ENCODE results near the gene LIFR.

Gene LIFR

DNA sequence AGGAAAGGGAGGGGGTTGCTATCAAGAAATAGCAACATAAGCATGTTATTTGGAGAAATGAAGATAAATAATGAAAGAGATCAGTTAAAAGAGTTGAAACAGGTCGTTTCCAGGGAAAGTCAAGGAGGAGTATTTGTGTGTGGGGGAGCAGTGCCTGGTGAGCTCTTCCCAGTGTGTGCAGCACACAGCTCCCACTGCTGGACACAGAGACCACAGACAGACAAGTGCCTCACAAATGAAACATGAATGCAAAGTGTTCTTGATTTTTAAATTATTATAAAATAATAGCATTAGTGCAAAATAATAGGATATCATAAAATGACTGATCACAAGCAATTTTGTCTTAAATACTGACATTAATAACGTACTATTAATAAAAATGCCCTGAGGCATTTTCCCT is 40.8 kb downstream of the LIFR start:
- no peak overlapping the region for H3K4me3 ChIP-seq (replicated peaks in 1 of 2; ENCODE audit: low read depth in 2 of 2, low read length in 2 of 2)
- TF ChIP-seq, protein P1, sequence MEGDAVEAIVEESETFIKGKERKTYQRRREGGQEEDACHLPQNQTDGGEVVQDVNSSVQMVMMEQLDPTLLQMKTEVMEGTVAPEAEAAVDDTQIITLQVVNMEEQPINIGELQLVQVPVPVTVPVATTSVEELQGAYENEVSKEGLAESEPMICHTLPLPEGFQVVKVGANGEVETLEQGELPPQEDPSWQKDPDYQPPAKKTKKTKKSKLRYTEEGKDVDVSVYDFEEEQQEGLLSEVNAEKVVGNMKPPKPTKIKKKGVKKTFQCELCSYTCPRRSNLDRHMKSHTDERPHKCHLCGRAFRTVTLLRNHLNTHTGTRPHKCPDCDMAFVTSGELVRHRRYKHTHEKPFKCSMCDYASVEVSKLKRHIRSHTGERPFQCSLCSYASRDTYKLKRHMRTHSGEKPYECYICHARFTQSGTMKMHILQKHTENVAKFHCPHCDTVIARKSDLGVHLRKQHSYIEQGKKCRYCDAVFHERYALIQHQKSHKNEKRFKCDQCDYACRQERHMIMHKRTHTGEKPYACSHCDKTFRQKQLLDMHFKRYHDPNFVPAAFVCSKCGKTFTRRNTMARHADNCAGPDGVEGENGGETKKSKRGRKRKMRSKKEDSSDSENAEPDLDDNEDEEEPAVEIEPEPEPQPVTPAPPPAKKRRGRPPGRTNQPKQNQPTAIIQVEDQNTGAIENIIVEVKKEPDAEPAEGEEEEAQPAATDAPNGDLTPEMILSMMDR (IDR thresholded peaks at IDR 0.05; ENCODE audit: low read depth, low read length) = peak; percentile 46
- peak; percentile 45 to 61 for DNase-seq (ENCODE audit: low read depth in 2 of 2)

DNA sequence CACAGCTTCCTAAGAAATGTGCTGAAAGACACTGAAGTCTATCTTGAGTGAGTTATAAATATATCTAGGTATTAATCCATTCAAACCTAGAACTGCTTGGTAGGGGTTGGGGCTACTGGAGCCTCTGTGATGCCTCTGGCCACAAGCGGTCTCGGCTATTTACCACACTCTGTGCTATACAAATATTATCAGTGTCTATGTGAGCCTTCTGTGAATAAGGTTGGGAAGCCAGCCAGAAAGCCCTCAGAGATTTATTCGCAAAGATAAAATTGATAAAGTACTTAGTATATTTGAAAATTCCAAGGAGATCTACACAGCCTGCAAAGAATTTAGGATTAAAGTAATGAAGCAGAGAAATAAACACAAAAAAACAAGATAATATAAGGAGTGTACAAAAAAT is 41.4 kb downstream of the LIFR start:
- no peak for DNase-seq (ENCODE audit: low read depth in 2 of 2)
- H3K4me3 ChIP-seq (replicated peaks in 1 of 2; ENCODE audit: low read depth in 2 of 2, low read length in 2 of 2) = no peak overlapping the region
- TF ChIP-seq, protein P1 (IDR thresholded peaks at IDR 0.05; ENCODE audit: low read depth, low read length) = no peak

DNA sequence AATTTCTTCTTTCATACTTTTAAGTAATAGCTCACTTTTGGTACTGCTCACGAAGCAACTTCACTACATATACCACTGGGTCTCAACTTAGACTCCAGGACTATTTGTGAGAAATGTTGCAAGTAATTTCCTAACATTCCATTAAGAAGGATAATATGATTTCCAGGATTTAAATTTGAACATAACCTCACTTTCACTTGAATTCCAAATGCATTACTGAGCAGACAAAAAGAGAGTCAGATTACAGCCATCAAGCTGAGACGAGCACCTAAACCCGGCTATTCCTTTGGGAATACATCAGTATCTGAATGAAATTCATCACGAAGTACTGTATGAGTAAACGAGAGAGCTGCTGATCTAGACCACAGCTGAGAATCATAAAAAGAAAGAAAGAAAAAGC is 47.3 kb downstream of the LIFR start:
- TF ChIP-seq, protein P1 (IDR thresholded peaks at IDR 0.05; ENCODE audit: low read depth, low read length) = no peak
- no peak overlapping the region for H3K4me3 ChIP-seq (replicated peaks in 1 of 2; ENCODE audit: low read depth in 2 of 2, low read length in 2 of 2)
- DNase-seq (ENCODE audit: low read depth in 2 of 2) = peak; percentile 73 to 84

DNA sequence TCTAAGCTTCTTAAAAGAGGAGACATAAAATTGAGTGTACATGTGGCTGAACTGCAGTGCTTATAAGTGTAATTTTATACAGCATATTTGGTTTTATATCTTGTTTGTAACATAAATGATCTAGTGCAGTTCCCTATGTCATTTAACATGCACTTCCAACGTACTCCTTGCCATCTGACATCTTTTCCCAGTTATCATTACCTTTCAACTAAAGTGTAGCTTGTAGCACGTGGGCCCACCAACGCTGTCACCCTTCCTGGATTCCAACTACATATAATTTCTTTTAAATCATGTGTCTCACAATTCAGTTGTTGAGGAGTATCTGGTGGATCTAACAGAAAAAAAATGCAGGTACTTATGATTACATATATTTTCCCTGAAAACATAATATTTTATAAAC is 50.1 kb downstream of the LIFR start:
- H3K4me3 ChIP-seq (replicated peaks in 1 of 2; ENCODE audit: low read depth in 2 of 2, low read length in 2 of 2) = no peak overlapping the region
- no peak for DNase-seq (ENCODE audit: low read depth in 2 of 2)
- TF ChIP-seq, protein P1 (IDR thresholded peaks at IDR 0.05; ENCODE audit: low read depth, low read length) = no peak

DNA sequence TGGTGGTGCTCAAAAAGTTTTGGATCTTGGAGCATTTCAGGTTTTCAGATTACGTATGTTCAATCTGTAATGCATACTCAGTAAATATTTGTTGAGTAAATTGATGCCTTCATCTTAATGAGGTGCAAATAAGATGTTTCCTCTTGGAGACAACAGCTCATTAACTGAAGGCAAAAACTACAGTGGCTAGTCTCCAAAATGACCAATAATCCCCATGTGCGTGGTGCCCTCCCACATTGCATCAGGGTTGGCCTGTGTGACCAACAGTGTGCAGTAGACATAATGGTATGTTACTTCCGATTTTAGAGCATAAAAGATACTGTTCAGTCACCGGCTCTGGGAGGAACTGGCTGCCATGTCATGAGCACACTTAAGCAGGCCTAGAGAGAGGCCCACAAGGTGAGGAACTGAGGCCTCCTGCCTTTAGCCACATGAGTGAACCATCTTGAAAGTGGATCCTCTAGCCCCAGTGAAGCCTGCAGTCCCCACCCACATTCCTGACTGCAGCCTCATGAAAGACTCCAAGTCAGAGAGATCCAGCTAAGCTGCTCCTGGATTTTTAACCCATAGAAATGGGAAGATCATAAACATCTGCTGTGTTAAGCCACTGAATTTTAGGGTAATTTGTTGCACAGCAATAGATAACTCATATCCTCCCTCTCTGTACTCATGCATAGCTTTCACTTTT is 55.7 kb downstream of the LIFR start:
- H3K4me3 ChIP-seq (replicated peaks in 1 of 2; ENCODE audit: low read depth in 2 of 2, low read length in 2 of 2) = no peak overlapping the region
- peak; percentile 32 to 48 for DNase-seq (ENCODE audit: low read depth in 2 of 2)

DNA sequence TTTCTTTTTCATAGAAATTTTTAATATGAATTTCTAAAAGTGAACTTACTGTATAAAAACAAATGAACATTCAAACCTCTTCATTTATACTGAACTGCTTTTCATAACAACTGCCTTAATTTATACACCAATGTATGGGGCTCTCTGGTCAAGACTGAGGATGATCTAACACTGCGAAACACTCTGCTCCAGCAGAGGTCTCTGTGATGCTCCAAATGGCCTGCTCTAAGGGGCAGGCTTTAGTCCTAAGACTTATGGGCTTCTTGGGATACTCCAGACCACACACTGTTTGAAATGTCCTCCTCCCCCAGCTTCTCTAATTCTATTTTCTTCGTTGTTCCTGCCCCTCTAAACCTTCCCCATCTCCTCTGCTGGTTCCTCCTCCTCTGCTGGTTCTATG is 58.5 kb downstream of the LIFR start:
- peak; percentile 43 to 51 for DNase-seq (ENCODE audit: low read depth in 2 of 2)
- no peak overlapping the region for H3K4me3 ChIP-seq (replicated peaks in 1 of 2; ENCODE audit: low read depth in 2 of 2, low read length in 2 of 2)
- TF ChIP-seq, protein P1 (IDR thresholded peaks at IDR 0.05; ENCODE audit: low read depth, low read length) = peak; percentile 23

More for the DNA sequence above, 55.7 kb downstream of the LIFR start:
- TF ChIP-seq, protein P1 (IDR thresholded peaks at IDR 0.05; ENCODE audit: low read depth, low read length) = no peak

DNA sequence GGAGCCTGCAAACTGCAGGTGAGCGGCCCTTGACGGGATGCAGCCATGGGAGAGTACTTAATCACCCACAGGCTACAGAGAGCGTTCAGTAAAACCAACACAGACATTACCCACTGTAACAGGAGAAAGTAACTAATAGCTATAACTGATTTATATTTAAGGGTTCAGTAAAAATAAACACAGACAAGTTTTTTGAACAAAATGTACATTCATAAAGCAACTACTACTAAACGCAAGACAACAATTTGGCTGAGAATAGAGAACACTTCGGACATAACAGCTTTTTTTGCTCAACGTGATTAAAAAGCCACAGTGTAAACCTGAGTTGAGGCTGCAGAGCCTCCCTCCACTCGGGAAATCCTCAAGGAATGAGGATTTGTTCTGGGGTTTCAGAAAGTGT is 61.7 kb downstream of the LIFR start:
- no peak for DNase-seq (ENCODE audit: low read depth in 2 of 2)
- H3K4me3 ChIP-seq (replicated peaks in 1 of 2; ENCODE audit: low read depth in 2 of 2, low read length in 2 of 2) = no peak overlapping the region
- TF ChIP-seq, protein P1 (IDR thresholded peaks at IDR 0.05; ENCODE audit: low read depth, low read length) = no peak

Measured in cardiac fibroblast (primary cell).